Thyroid gland (tissue), 4 donors: ENCODE results near the gene RPAIN. TPM values are rescaled to one million over a fixed set of nuclear protein-coding genes. Genes with fewer than 3 reads are reported as not detected.

ENCODE experiments used
- DNase-seq, 2 donors: peaks; one replicate each; pipeline ENCODE4 v3.0.0-alpha.2; 2019
- H3K27ac ChIP-seq, 3 donors: fragments of 200-600 bp; sonication (generic); 1 replicate in 2 of 3; 2 replicates in 1 of 3; pipeline ENCODE4 v1.5.1; 2016 to 2019; ENCODE audit warnings: mild to moderate bottlenecking in 1 of 3, moderate library complexity in 1 of 3
- H3K27me3 ChIP-seq: fragments of 200-600 bp; sonication (generic); one replicate; pipeline ENCODE4 v1.5.1; 2019
- H3K36me3 ChIP-seq, 2 donors: fragments of 200-600 bp; sonication (generic); one replicate each; pipeline ENCODE4 v1.5.1; 2016 to 2019
- H3K4me1 ChIP-seq, 2 donors: fragments of 200-600 bp; sonication (generic); one replicate each; pipeline ENCODE4 v1.5.1; 2017 to 2019
- H3K4me3 ChIP-seq, 3 donors: fragments of 200-600 bp; sonication (generic); replicated peaks in 1 of 3; 1 replicate in 2 of 3; 2 replicates in 1 of 3; pipeline ENCODE4 v1.5.1; 2016; ENCODE audit warnings: mild to moderate bottlenecking in 1 of 3
- H3K9me3 ChIP-seq: fragments of 200-600 bp; sonication (generic); one replicate; pipeline ENCODE4 v1.5.1; 2017
- CTCF ChIP-seq, 6 experiments: fragments of 200-600 bp in 3 of 6; fragments of 450-650 bp in 3 of 6; sonication (generic) in 3 of 6; IDR thresholded peaks; one replicate each; pipeline ENCODE4 v1.5.1; 2016 to 2019; ENCODE audit warnings: antibody characterized with exemption in 6 of 6, mild to moderate bottlenecking in 2 of 6, inconsistent platforms in 1 of 6, moderate library complexity in 1 of 6
- POLR2A ChIP-seq, 2 donors: fragments of 450-650 bp; IDR thresholded peaks; one replicate each; pipeline ENCODE4 v1.6.1; 2017; ENCODE audit warnings: antibody characterized with exemption in 2 of 2, mild to moderate bottlenecking in 2 of 2, moderate library complexity in 1 of 2
- WGBS, 2 donors: methylation state at CpG; one replicate each; pipeline ENCODE4 v1.1.5; 2017; 5-methylcytosine and 5-hydroxymethylcytosine counted together
- intact Hi-C: fragments of 100-400 bp; cut with DNase I; formaldehyde crosslinking; loops from one replicate; pipeline ENCODE4 v1.15.1; 2023
- total RNA-seq, 4 donors: library from RNA; depleted of rRNA; stranded (reverse); fragments of >200 nt; gene quantifications; one replicate each; pipeline ENCODE4 v1.2.3, GENCODE V29; 2016

Gene RPAIN
- total RNA-seq, 4 donors from 2014 or later, result 33.9 to 67.1 (median 49.4) TPM

DNA sequence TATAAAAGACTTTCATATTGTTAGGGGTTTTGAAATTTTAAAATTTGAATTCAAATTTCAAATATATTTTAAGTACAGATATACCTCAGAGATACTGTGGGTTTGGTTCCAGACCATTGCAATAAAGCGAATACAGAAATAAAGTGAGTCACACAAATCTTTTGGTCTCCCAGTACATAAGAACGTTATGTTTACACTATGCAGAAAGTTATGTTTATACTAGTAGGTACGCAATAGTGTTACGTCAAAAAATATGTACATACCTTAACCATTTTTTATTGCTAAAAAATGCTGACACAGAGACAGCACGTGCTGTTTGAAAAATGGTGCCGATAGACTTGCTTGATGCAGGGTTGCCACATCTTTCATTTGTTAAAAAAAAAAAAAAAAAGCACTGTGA, 20.2 kb upstream of the RPAIN start:
- Histone ChIP-seq H3K4me1 (no peaks in the 10 kb centered on the region), H3K27me3 (no peaks in the 10 kb centered on the region), H3K9me3 (no peaks in the 10 kb centered on the region), H3K4me3 (no peak overlapping the region), H3K27ac (no peak overlapping the region), H3K36me3 (peaks cover 75 to 89% of the 10 kb centered on the region in 2 donors)
- WGBS, 2 donors, result 89 to 90% methylated on average over 6 of the region's 6 CpGs
- no peak for DNase-seq
- TF ChIP-seq CTCF (IDR thresholded peaks at IDR 0.05) (no peak), POLR2A (IDR thresholded peaks at IDR 0.05) (no peak)
- intact Hi-C loops, result no loop called here

- WGBS, 2 donors, result 93 to 94% methylated on average over 4 of the region's 4 CpGs
These were observed 14.6 kb upstream of the RPAIN start for GRCh38 chr17:5405400-5405799.

DNA sequence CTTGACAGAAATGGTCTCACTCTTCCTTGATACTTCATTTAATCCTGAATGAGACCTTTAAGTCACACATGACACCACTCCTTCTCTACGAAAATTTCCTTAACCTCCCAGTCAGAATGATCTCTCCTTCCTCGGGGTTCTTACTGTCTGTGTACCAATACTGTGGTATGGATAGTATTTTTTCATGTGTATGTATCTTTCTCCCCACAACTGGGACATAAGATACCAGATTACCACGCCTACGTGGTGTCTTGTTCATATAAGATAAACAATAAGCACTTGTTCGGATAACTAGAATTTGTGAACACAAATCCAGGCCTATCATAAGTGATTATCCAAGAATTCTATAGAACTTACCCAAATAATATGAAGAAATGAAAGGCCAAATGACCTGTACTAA, 11.8 kb upstream of the RPAIN start:
- no peak for TF ChIP-seq CTCF (IDR thresholded peaks at IDR 0.05)
- TF ChIP-seq POLR2A (IDR thresholded peaks at IDR 0.05), result no peak
- WGBS, 2 donors, result 81 to 85% methylated on average over 5 of the region's 5 CpGs
- intact Hi-C loops, result no loop called here

More at GRCh38 chr17:5405400-5405799, 14.6 kb upstream of the RPAIN start:
- intact Hi-C loops, result no loop called here
- Histone ChIP-seq H3K27ac (no peak overlapping the region), H3K36me3 (peaks cover 89 to 92% of the 10 kb centered on the region in 2 donors), H3K4me1 (no peaks in the 10 kb centered on the region), H3K4me3 (no peak overlapping the region), H3K27me3 (no peaks in the 10 kb centered on the region), H3K9me3 (no peaks in the 10 kb centered on the region)
- TF ChIP-seq CTCF (IDR thresholded peaks at IDR 0.05) (no peak), POLR2A (IDR thresholded peaks at IDR 0.05) (no peak)
- DNase-seq, result no peak

GRCh38 chr17:5410594-5411272, 9.2 kb upstream of the RPAIN start:
- Histone ChIP-seq H3K4me3 (no peak overlapping the region), H3K9me3 (no peaks in the 10 kb centered on the region), H3K27me3 (no peaks in the 10 kb centered on the region), H3K36me3 (peaks cover 70 to 75% of the 10 kb centered on the region in 2 donors), H3K27ac (no peak overlapping the region), H3K4me1 (no peaks in the 10 kb centered on the region)
- intact Hi-C loops, result no loop called here
- no peak for TF ChIP-seq POLR2A (IDR thresholded peaks at IDR 0.05)
- no peak for TF ChIP-seq CTCF (IDR thresholded peaks at IDR 0.05)
- WGBS, 2 donors, result 95% methylated on average over 7 of the region's 7 CpGs
- no peak for DNase-seq

More for the DNA sequence above, 11.8 kb upstream of the RPAIN start:
- H3K4me3 ChIP-seq, result no peak overlapping the region
- no peak overlapping the region for H3K27ac ChIP-seq
- H3K9me3 ChIP-seq, result no peaks in the 10 kb centered on the region
- DNase-seq, result no peak
- no peaks in the 10 kb centered on the region for H3K27me3 ChIP-seq
- no peaks in the 10 kb centered on the region for H3K4me1 ChIP-seq
- H3K36me3 ChIP-seq, result peaks cover 84 to 86% of the 10 kb centered on the region in 2 donors

DNA sequence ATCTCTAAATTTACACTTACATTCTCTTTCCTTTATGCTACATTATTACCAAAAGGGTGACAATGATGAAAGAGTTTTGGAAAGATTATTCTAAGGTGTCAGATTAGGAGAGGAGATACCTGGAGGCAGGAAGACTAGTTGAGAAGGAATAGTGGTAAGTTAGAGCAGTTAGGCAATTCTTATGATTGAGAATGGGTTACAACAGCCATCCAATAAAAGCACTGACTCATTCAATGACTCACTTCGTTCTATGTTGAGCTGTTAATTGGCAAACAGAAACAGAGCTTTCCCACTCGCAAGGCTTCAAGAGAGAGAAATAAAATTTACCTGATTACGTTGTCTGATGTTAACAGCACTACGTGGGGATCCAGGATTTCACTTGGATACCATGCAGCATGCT, 6.3 kb upstream of the RPAIN start:
- Histone ChIP-seq H3K4me1 (peaks cover 12 to 22% of the 10 kb centered on the region in 2 donors), H3K27ac (no peak overlapping the region), H3K27me3 (no peaks in the 10 kb centered on the region), H3K36me3 (peaks cover 44 to 46% of the 10 kb centered on the region in 2 donors), H3K4me3 (no peak overlapping the region), H3K9me3 (no peaks in the 10 kb centered on the region)
- 81 to 88% methylated on average over 4 of the region's 4 CpGs for WGBS, 2 donors
- intact Hi-C loops, result no loop called here
- TF ChIP-seq POLR2A (IDR thresholded peaks at IDR 0.05) (no peak), CTCF (IDR thresholded peaks at IDR 0.05) (no peak)
- no peak for DNase-seq
